ENCODE measurements around the gene CHKA. TPM values are rescaled to one million over a fixed set of nuclear protein-coding genes. Genes with fewer than 3 reads are reported as not detected.

CHKA gene
- polyA plus RNA-seq, 4 donors: 31.5 to 180 (median 139) TPM

GRCh38 chr11:68026391-68027105, 94.6 kb downstream of the CHKA start:
- H3K36me3 ChIP-seq (ENCODE audit: control insufficient read depth in 3 of 3, insufficient read depth in 2 of 3, low read depth in 1 of 3, low read length in 3 of 3): peaks cover 0 to 53% (median 0%) of the 10 kb centered on the region in 3 donors
- H3K27me3 ChIP-seq (ENCODE audit: control insufficient read depth in 3 of 3, insufficient read depth in 3 of 3, low read length in 3 of 3): no peaks in the 10 kb centered on the region
- no peak overlapping the region for H3K27ac ChIP-seq (ENCODE audit: low read depth in 1 of 3, low read length in 2 of 3)
- 85 to 88% (median 87%) methylated on average over 13 to 18 of the region's 18 CpGs for WGBS, 3 donors
- peaks cover 0 to 5% of the 10 kb centered on the region in 2 donors for H3K9me3 ChIP-seq (ENCODE audit: control insufficient read depth in 2 of 2, insufficient read depth in 1 of 2, low read depth in 1 of 2, low read length in 1 of 2)
- no peak overlapping the region for H3K4me3 ChIP-seq (ENCODE audit: low read depth in 1 of 3, low read length in 3 of 3)
- no peak for FAIRE-seq
- no peak for DNase-seq
- peaks cover 0 to 10% (median 0%) of the 10 kb centered on the region in 3 donors for H3K4me1 ChIP-seq (ENCODE audit: control insufficient read depth in 3 of 3, insufficient read depth in 2 of 3, low read depth in 1 of 3, low read length in 2 of 3)

DNA sequence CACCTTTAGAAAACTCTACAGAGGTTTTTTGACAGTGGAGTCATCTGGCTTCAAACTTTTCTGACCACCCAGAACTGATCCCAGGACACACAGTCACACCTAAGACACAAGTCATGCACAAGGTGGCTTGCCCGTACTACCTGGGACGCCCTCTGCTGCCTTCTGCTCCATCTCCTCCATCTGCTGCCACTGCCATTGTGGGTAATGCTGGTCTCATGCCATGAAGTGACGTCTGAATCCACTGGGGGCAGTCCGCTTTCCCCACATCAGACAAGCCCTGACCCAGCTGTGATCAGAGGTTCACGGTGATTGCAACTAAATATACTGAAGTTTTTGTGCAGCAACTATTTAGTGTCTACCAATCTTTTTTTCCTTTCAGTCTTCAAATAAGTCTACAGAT, 96.1 kb downstream of the CHKA start:
- H3K4me1 ChIP-seq (ENCODE audit: control insufficient read depth in 3 of 3, insufficient read depth in 2 of 3, low read depth in 1 of 3, low read length in 2 of 3): peaks cover 0 to 5% (median 0%) of the 10 kb centered on the region in 3 donors
- FAIRE-seq: no peak
- peaks cover 0 to 54% (median 0%) of the 10 kb centered on the region in 3 donors for H3K36me3 ChIP-seq (ENCODE audit: control insufficient read depth in 3 of 3, insufficient read depth in 2 of 3, low read depth in 1 of 3, low read length in 3 of 3)
- DNase-seq: no peak
- peaks cover 0 to 5% of the 10 kb centered on the region in 2 donors for H3K9me3 ChIP-seq (ENCODE audit: control insufficient read depth in 2 of 2, insufficient read depth in 1 of 2, low read depth in 1 of 2, low read length in 1 of 2)
- H3K27ac ChIP-seq (ENCODE audit: low read depth in 1 of 3, low read length in 2 of 3): no peak overlapping the region
- no peaks in the 10 kb centered on the region for H3K27me3 ChIP-seq (ENCODE audit: control insufficient read depth in 3 of 3, insufficient read depth in 3 of 3, low read length in 3 of 3)
- WGBS, 3 donors: 69 to 76% (median 72%) methylated on average over 5 of the region's 5 CpGs
- H3K4me3 ChIP-seq (ENCODE audit: low read depth in 1 of 3, low read length in 3 of 3): no peak overlapping the region

- DNase-seq: no peak
- peaks cover 0 to 58% (median 0%) of the 10 kb centered on the region in 3 donors for H3K36me3 ChIP-seq (ENCODE audit: control insufficient read depth in 3 of 3, insufficient read depth in 2 of 3, low read depth in 1 of 3, low read length in 3 of 3)
- H3K4me1 ChIP-seq (ENCODE audit: control insufficient read depth in 3 of 3, insufficient read depth in 2 of 3, low read depth in 1 of 3, low read length in 2 of 3): peaks cover 0 to 1% (median 0%) of the 10 kb centered on the region in 3 donors
- H3K4me3 ChIP-seq (ENCODE audit: low read depth in 1 of 3, low read length in 3 of 3): no peak overlapping the region
- no peaks in the 10 kb centered on the region for H3K27me3 ChIP-seq (ENCODE audit: control insufficient read depth in 3 of 3, insufficient read depth in 3 of 3, low read length in 3 of 3)
- no peak for FAIRE-seq
- no peak overlapping the region for H3K27ac ChIP-seq (ENCODE audit: low read depth in 1 of 3, low read length in 2 of 3)
- WGBS, 3 donors: 84 to 90% (median 90%) methylated on average over 5 of the region's 5 CpGs
- peaks cover 0 to 5% of the 10 kb centered on the region in 2 donors for H3K9me3 ChIP-seq (ENCODE audit: control insufficient read depth in 2 of 2, insufficient read depth in 1 of 2, low read depth in 1 of 2, low read length in 1 of 2)
Measured at GRCh38 chr11:68024508-68024907, 96.7 kb downstream of the CHKA start.

DNA sequence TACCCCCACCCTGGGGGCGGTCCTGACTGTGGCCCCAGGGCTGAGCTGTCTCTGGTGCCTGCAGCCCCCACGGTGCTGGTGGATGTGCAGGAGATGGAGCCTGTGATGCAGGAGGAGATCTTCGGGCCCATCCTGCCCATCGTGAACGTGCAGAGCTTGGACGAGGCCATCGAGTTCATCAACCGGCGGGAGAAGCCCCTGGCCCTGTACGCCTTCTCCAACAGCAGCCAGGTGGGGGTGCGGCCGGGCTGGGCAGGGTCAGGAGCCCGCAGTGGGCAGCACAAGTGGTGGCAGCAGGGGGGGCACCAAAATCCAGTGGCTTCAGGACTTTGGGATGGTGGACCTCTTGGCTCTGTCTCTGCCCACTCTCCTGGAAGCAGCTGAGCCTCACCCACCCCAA, 98.7 kb downstream of the CHKA start:
- no peak overlapping the region for H3K4me3 ChIP-seq (ENCODE audit: low read depth in 1 of 3, low read length in 3 of 3)
- no peaks in the 10 kb centered on the region for H3K27me3 ChIP-seq (ENCODE audit: control insufficient read depth in 3 of 3, insufficient read depth in 3 of 3, low read length in 3 of 3)
- 87 to 96% (median 92%) methylated on average over 12 to 13 of the region's 13 CpGs for WGBS, 3 donors
- FAIRE-seq: no peak
- H3K27ac ChIP-seq (ENCODE audit: low read depth in 1 of 3, low read length in 2 of 3): no peak overlapping the region
- peaks cover 0 to 5% of the 10 kb centered on the region in 2 donors for H3K9me3 ChIP-seq (ENCODE audit: control insufficient read depth in 2 of 2, insufficient read depth in 1 of 2, low read depth in 1 of 2, low read length in 1 of 2)
- DNase-seq: no peak
- H3K4me1 ChIP-seq (ENCODE audit: control insufficient read depth in 3 of 3, insufficient read depth in 2 of 3, low read depth in 1 of 3, low read length in 2 of 3): no peaks in the 10 kb centered on the region
- H3K36me3 ChIP-seq (ENCODE audit: control insufficient read depth in 3 of 3, insufficient read depth in 2 of 3, low read depth in 1 of 3, low read length in 3 of 3): peaks cover 0 to 58% (median 0%) of the 10 kb centered on the region in 3 donors

GRCh38 chr11:68021167-68021787, 99.9 kb downstream of the CHKA start:
- DNase-seq (peak; percentile 50 to 67), FAIRE-seq (no peak)
- H3K4me1 ChIP-seq (ENCODE audit: control insufficient read depth in 3 of 3, insufficient read depth in 2 of 3, low read depth in 1 of 3, low read length in 2 of 3): peaks cover 0 to 10% (median 0%) of the 10 kb centered on the region in 3 donors
- H3K36me3 ChIP-seq (ENCODE audit: control insufficient read depth in 3 of 3, insufficient read depth in 2 of 3, low read depth in 1 of 3, low read length in 3 of 3): peaks cover 0 to 47% (median 0%) of the 10 kb centered on the region in 3 donors
- no peak overlapping the region for H3K4me3 ChIP-seq (ENCODE audit: low read depth in 1 of 3, low read length in 3 of 3)
- H3K27me3 ChIP-seq (ENCODE audit: control insufficient read depth in 3 of 3, insufficient read depth in 3 of 3, low read length in 3 of 3): no peaks in the 10 kb centered on the region
- 50 to 68% (median 64%) methylated on average over 25 to 27 of the region's 27 CpGs for WGBS, 3 donors
- peaks cover 0 to 5% of the 10 kb centered on the region in 2 donors for H3K9me3 ChIP-seq (ENCODE audit: control insufficient read depth in 2 of 2, insufficient read depth in 1 of 2, low read depth in 1 of 2, low read length in 1 of 2)
- no peak overlapping the region for H3K27ac ChIP-seq (ENCODE audit: low read depth in 1 of 3, low read length in 2 of 3)

DNA sequence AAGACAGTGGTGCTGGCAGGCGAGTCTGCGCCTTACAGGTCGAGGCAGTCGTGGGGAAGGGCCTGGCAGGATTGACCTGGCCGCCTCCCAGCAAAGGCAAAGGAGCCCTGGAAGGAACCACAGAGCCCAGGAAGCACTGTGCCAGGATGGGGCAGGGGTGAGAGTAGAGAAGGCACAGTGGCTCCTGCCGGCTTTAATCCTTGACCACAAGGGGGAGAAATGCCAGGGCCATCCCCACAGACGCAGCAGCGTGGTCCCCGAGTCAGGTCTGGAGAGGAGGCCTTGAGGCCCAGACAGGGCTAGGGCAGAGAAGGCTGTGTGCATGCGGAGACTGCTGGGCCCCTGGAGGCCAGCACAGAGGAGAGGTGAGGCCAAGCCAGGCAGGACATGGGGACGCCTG, 100.6 kb downstream of the CHKA start:
- H3K36me3 ChIP-seq (ENCODE audit: control insufficient read depth in 3 of 3, insufficient read depth in 2 of 3, low read depth in 1 of 3, low read length in 3 of 3): peaks cover 0 to 44% (median 0%) of the 10 kb centered on the region in 3 donors
- H3K27ac ChIP-seq (ENCODE audit: low read depth in 1 of 3, low read length in 2 of 3): no peak overlapping the region
- H3K9me3 ChIP-seq (ENCODE audit: control insufficient read depth in 2 of 2, insufficient read depth in 1 of 2, low read depth in 1 of 2, low read length in 1 of 2): peaks cover 0 to 5% of the 10 kb centered on the region in 2 donors
- H3K4me1 ChIP-seq (ENCODE audit: control insufficient read depth in 3 of 3, insufficient read depth in 2 of 3, low read depth in 1 of 3, low read length in 2 of 3): peaks cover 0 to 12% (median 0%) of the 10 kb centered on the region in 3 donors
- no peaks in the 10 kb centered on the region for H3K27me3 ChIP-seq (ENCODE audit: control insufficient read depth in 3 of 3, insufficient read depth in 3 of 3, low read length in 3 of 3)
- DNase-seq (no peak), FAIRE-seq (no peak)
- H3K4me3 ChIP-seq (ENCODE audit: low read depth in 1 of 3, low read length in 3 of 3): no peak overlapping the region
- WGBS, 3 donors: 30 to 44% (median 37%) methylated on average over 11 of the region's 11 CpGs

DNA sequence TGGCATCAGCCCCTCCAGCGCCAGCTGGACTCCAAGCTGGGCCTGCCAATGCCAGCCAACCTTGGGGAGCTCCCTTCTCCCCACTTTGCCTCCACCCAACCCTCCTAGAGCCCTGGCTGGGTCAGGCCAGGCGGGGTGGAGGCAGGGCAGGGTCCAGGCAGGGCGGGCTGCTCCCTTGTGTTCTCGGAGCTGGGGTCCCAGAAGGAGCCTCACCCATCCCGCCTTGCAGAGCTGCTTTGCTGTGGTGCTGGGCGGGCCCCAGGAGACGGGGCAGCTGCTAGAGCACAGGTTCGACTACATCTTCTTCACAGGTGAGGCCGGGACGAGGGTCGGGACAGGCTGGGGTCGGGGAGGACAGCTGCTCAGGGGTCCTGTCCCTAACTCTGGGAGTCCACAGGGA, 101.7 kb downstream of the CHKA start:
- Histone ChIP-seq H3K36me3 (ENCODE audit: control insufficient read depth in 3 of 3, insufficient read depth in 2 of 3, low read depth in 1 of 3, low read length in 3 of 3) (peaks cover 0 to 42% (median 0%) of the 10 kb centered on the region in 3 donors), H3K4me1 (ENCODE audit: control insufficient read depth in 3 of 3, insufficient read depth in 2 of 3, low read depth in 1 of 3, low read length in 2 of 3) (peaks cover 0 to 16% (median 3%) of the 10 kb centered on the region in 3 donors), H3K27me3 (ENCODE audit: control insufficient read depth in 3 of 3, insufficient read depth in 3 of 3, low read length in 3 of 3) (no peaks in the 10 kb centered on the region), H3K9me3 (ENCODE audit: control insufficient read depth in 2 of 2, insufficient read depth in 1 of 2, low read depth in 1 of 2, low read length in 1 of 2) (no peaks in the 10 kb centered on the region), H3K27ac (ENCODE audit: low read depth in 1 of 3, low read length in 2 of 3) (no peak overlapping the region), H3K4me3 (ENCODE audit: low read depth in 1 of 3, low read length in 3 of 3) (no peak overlapping the region)
- 72 to 87% (median 79%) methylated on average over 12 of the region's 12 CpGs for WGBS, 3 donors
- DNase-seq (no peak), FAIRE-seq (no peak)

DNA sequence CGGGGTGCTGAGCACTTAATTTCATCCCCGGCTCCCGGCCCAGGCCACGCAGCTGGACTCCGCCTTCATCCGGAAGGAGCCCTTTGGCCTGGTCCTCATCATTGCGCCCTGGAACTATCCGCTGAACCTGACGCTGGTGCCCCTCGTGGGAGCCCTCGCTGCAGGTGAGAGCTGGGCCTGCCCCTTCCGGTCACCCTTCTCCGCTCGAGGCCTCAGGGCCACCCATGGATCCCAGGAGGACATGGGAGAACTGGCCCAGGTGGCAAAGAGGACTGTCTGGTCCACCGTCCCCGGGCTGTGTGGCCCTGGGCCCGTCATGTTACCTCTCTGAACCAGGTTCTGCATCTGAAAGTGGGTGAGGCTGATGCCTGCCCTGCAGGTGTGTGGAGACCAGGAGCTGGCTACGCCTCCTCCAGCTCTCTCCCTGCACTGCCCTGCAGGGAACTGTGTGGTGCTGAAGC, 102.4 kb downstream of the CHKA start:
- H3K4me3 ChIP-seq (ENCODE audit: low read depth in 1 of 3, low read length in 3 of 3): no peak overlapping the region

More for the DNA sequence above, 102.4 kb downstream of the CHKA start:
- Histone ChIP-seq H3K36me3 (ENCODE audit: control insufficient read depth in 3 of 3, insufficient read depth in 2 of 3, low read depth in 1 of 3, low read length in 3 of 3) (peaks cover 0 to 39% (median 0%) of the 10 kb centered on the region in 3 donors), H3K4me1 (ENCODE audit: control insufficient read depth in 3 of 3, insufficient read depth in 2 of 3, low read depth in 1 of 3, low read length in 2 of 3) (peaks cover 0 to 21% (median 3%) of the 10 kb centered on the region in 3 donors), H3K27ac (ENCODE audit: low read depth in 1 of 3, low read length in 2 of 3) (no peak overlapping the region), H3K9me3 (ENCODE audit: control insufficient read depth in 2 of 2, insufficient read depth in 1 of 2, low read depth in 1 of 2, low read length in 1 of 2) (no peaks in the 10 kb centered on the region), H3K27me3 (ENCODE audit: control insufficient read depth in 3 of 3, insufficient read depth in 3 of 3, low read length in 3 of 3) (no peaks in the 10 kb centered on the region)
- 84 to 92% (median 91%) methylated on average over 17 to 18 of the region's 18 CpGs for WGBS, 3 donors
- DNase-seq: no peak
- no peak for FAIRE-seq

Measured in small intestine (tissue), 7 donors.